ENCODE measurements around the gene ANGPTL3.
"Not testable (repeated sequence)": the region's sequence is repeated elsewhere in the genome, so short reads cannot be mapped to it uniquely, and the experiment has no call there.

- not testable (repeated sequence) for TF ChIP-seq CTCF (IDR thresholded peaks at IDR 0.05 in 2 of 3, conservative IDR thresholded peaks at IDR 0.05 in 1 of 3; ENCODE audit: control insufficient read depth in 2 of 3, extremely low read depth in 1 of 3, insufficient read depth in 1 of 3, low read depth in 3 of 3, low read length in 3 of 3); USF2 (IDR thresholded peaks at IDR 0.05; ENCODE audit: borderline replicate concordance, low read depth, low read length); RFX5 (IDR thresholded peaks at IDR 0.05; ENCODE audit: low read depth, low read length); KDM1A (IDR thresholded peaks at IDR 0.05; ENCODE audit: borderline replicate concordance)
These were observed 13.3 kb downstream of the ANGPTL3 start for GRCh38 chr1:62610588-62610987.

All from GM12878 (cell line).